ENCODE data around the gene KRT15. TPM values are rescaled to one million over a fixed set of nuclear protein-coding genes. Genes with fewer than 3 reads are reported as not detected.

The KRT15 gene
- total and polyA plus RNA-seq, 10 of the 15 experiments (the other 5 are each of a cell fraction or from before 2014, with no cell fraction given) = 0.06 to 0.17 TPM; not detected in 8

GRCh38 chr17:41464173-41464572, 54.5 kb downstream of the KRT15 start (continued):
- TF ChIP-seq CTCF (IDR thresholded peaks at IDR 0.05 in 2 of 3, conservative IDR thresholded peaks at IDR 0.05 in 1 of 3; ENCODE audit: control insufficient read depth in 2 of 3, extremely low read depth in 1 of 3, insufficient read depth in 1 of 3, low read depth in 3 of 3, low read length in 3 of 3) = no peak
- no peak for TF ChIP-seq PRDM15 (CRISPR knock-in tag; IDR thresholded peaks at IDR 0.05)
- TF ChIP-seq EGR1 (IDR thresholded peaks at IDR 0.05; ENCODE audit: borderline replicate concordance in 1 of 2, low read depth in 2 of 2, low read length in 2 of 2) = no peak

GRCh38 chr17:41463746-41464145, 54.9 kb downstream of the KRT15 start:
- no peaks in the 10 kb centered on the region for H3K79me2 ChIP-seq (ENCODE audit: control insufficient read depth, insufficient read depth, low read length)
- CTCF ChIA-PET = interaction anchor here (1.7 kb wide), 1 partner anchor 199 kb away, joined by 3 read pairs; no protein-coding TSS in a partner anchor
- TF ChIP-seq MTA2 (IDR thresholded peaks at IDR 0.05; ENCODE audit: low read depth) = no peak
- no peak for TF ChIP-seq NFIC (IDR thresholded peaks at IDR 0.05; ENCODE audit: low read depth, low read length)
- TF ChIP-seq EGR1 (IDR thresholded peaks at IDR 0.05; ENCODE audit: borderline replicate concordance in 1 of 2, low read depth in 2 of 2, low read length in 2 of 2) = no peak
- TF ChIP-seq MLLT1 (IDR thresholded peaks at IDR 0.05) = no peak
- no peak for TF ChIP-seq SP1 (IDR thresholded peaks at IDR 0.05; ENCODE audit: low read depth, low read length)
- TF ChIP-seq CHD4 (IDR thresholded peaks at IDR 0.05) = no peak
- no peak for TF ChIP-seq BCL3 (IDR thresholded peaks at IDR 0.05; ENCODE audit: borderline replicate concordance, insufficient read depth, low read depth, low read length, poor library complexity, severe bottlenecking)
- no peak for TF ChIP-seq CEBPB (IDR thresholded peaks at IDR 0.05; ENCODE audit: borderline replicate concordance in 1 of 2, low read depth in 2 of 2, low read length in 2 of 2)
- no peak for TF ChIP-seq RELB (IDR thresholded peaks at IDR 0.05; ENCODE audit: low read depth)

More at GRCh38 chr17:41463746-41464145, 54.9 kb downstream of the KRT15 start:
- no TSS peak for BruUV-seq (replicated peaks)
- Histone ChIP-seq H3K9me3 (replicated peaks; ENCODE audit: control insufficient read depth, insufficient read depth, low read length) (no peaks in the 10 kb centered on the region), H3K27me3 (replicated peaks in 1 of 2; ENCODE audit: control insufficient read depth in 2 of 2, insufficient read depth in 2 of 2, low read length in 1 of 2) (no peaks in the 10 kb centered on the region; a peak in 2 of 4 replicates), H3K4me3 (no peak overlapping the region), H3K27ac (ENCODE audit: control insufficient read depth, insufficient read depth) (no peak overlapping the region), H3K4me1 (ENCODE audit: control insufficient read depth, insufficient read depth, low read length) (no peaks in the 10 kb centered on the region), H4K20me1 (ENCODE audit: control insufficient read depth, insufficient read depth) (no peaks in the 10 kb centered on the region), H3K36me3 (ENCODE audit: control insufficient read depth in 2 of 2, insufficient read depth in 2 of 2, low read length in 1 of 2) (no peaks in the 10 kb centered on the region), H3K4me2 (ENCODE audit: control insufficient read depth, insufficient read depth) (no peak overlapping the region), H3K9ac (ENCODE audit: control insufficient read depth, insufficient read depth, low read length) (no peak overlapping the region), H2AFZ (ENCODE audit: control insufficient read depth, low read depth, low read length) (no peak overlapping the region)
- RAD21 ChIA-PET (ENCODE audit: unreplicated experiment) = no interaction called here
- WGBS (ENCODE audit: insufficient coverage, insufficient replicate concordance, low lambda C conversion rate, missing lambda C conversion rate) = 52% methylated on average over 7 of the region's 8 CpGs
- intact Hi-C loops (cut with micrococcal nuclease; ENCODE audit: unreplicated experiment) = no loop called here
- in situ Hi-C loops (cut with MboI) = no loop called here
- no peak for DNase-seq (ENCODE audit: low read depth, low spot score)
- POLR2A ChIA-PET = no interaction called here
- SMC1A ChIA-PET (ENCODE audit: uncharacterized antibody, unreplicated experiment) = no interaction called here
- ATAC-seq = no peak
- FAIRE-seq = no peak

Data from GM12878 (cell line).